ENCODE results near the gene SELENON. TPM values are rescaled to one million over a fixed set of nuclear protein-coding genes. Genes with fewer than 3 reads are reported as not detected.

The SELENON gene
- total and polyA plus RNA-seq, 2 of the 4 experiments (the other 2 are of a cell fraction) = 9.1 to 114 TPM

DNA sequence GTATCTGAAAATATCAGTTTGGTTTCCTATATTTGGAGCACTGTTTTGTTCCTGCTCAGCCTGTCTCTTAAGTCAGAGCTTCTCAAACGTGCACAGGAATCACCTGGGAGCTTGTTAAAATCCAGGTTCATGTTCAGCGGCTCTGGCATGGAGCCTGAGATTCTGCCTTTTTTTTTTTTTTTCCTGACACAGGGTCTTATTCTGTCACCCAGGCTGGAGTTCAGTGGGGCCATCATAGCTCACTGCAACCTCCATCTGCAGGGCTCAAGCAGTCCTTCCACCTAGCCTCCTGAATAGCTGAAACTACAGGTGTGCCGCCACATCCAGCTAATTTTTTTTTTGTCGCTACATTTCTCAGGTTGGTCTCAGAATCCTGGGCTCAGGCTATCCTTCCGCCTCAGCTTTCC is 12.2 kb upstream of the SELENON start:
- WGBS, 2 experiments (ENCODE audit: extremely low coverage in 2 of 2, insufficient read length in 1 of 2) = 90% methylated on average over 2 of the region's 5 CpGs; no CpG with 5 or more reads in 1 of the 2 experiments
- BruUV-seq (replicated peaks) = no TSS peak
- Histone ChIP-seq H2BK120ac (ENCODE audit: low read depth, low read length) (no peak overlapping the region), H3K23ac (ENCODE audit: low read depth, low read length) (no peak overlapping the region), H4K5ac (ENCODE audit: low read depth, low read length) (no peak overlapping the region), H4K8ac (ENCODE audit: low read depth in 2 of 2, low read length in 2 of 2) (no peak overlapping the region), H3K9ac (ENCODE audit: low read depth, low read length) (no peak overlapping the region), H3K4me2 (ENCODE audit: low read depth, low read length) (no peak overlapping the region), H3K56ac (ENCODE audit: extremely low read depth, insufficient read depth, low read length) (no peak overlapping the region), H3K79me1 (ENCODE audit: low read depth in 1 of 2, low read length in 2 of 2) (no peaks in the 10 kb centered on the region), H2BK20ac (ENCODE audit: low read depth, low read length) (no peak overlapping the region), H3K14ac (replicated peaks; ENCODE audit: low read depth, low read length) (no peak overlapping the region), H2AK5ac (ENCODE audit: low read depth, low read length) (no peak overlapping the region), H3K4ac (ENCODE audit: low read depth, low read length) (no peak overlapping the region), H3K27ac (ENCODE audit: insufficient read depth, low read length) (no peak overlapping the region), H2BK5ac (ENCODE audit: low read depth, low read length, poor library complexity, severe bottlenecking) (no peak overlapping the region), H2BK15ac (ENCODE audit: low read depth, low read length) (no peak overlapping the region), H3K27me3 (ENCODE audit: control insufficient read depth, insufficient read depth, low read length) (no peaks in the 10 kb centered on the region), H4K91ac (ENCODE audit: insufficient read depth, low read depth, low read length) (no peak overlapping the region; the same call in 1 of the 2 replicates), H3K4me3 (ENCODE audit: insufficient read depth, low read depth, low read length) (no peak overlapping the region), H3K36me3 (ENCODE audit: control insufficient read depth, insufficient read depth, low read length) (peaks cover 14% of the 10 kb centered on the region; the same call in 1 of the 2 replicates), H3K4me1 (ENCODE audit: control insufficient read depth, insufficient read depth, low read length) (peaks cover 12% of the 10 kb centered on the region), H2AK9ac (replicated peaks; ENCODE audit: low read depth, low read length, poor library complexity) (no peak overlapping the region), H2AFZ (replicated peaks; ENCODE audit: low read length, poor library complexity) (no peak overlapping the region), H3K9me1 (ENCODE audit: insufficient read depth, low read length) (peaks cover 10% of the 10 kb centered on the region), H3K9me3 (ENCODE audit: control insufficient read depth, insufficient read depth, low read length) (no peaks in the 10 kb centered on the region), H4K20me1 (ENCODE audit: insufficient read depth, low read length) (no peaks in the 10 kb centered on the region; the same call in 1 of the 2 replicates), H3K18ac (ENCODE audit: low read depth, low read length) (no peak overlapping the region)
- TF ChIP-seq, protein P1, sequence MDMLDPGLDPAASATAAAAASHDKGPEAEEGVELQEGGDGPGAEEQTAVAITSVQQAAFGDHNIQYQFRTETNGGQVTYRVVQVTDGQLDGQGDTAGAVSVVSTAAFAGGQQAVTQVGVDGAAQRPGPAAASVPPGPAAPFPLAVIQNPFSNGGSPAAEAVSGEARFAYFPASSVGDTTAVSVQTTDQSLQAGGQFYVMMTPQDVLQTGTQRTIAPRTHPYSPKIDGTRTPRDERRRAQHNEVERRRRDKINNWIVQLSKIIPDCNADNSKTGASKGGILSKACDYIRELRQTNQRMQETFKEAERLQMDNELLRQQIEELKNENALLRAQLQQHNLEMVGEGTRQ (IDR thresholded peaks at IDR 0.05; ENCODE audit: low read depth, low read length) = no peak
- TF ChIP-seq BHLHE40 (IDR thresholded peaks at IDR 0.05; ENCODE audit: low read depth, low read length) (no peak), RCOR1 (IDR thresholded peaks at IDR 0.05; ENCODE audit: insufficient replicate concordance, low read length) (no peak), MAFK (IDR thresholded peaks at IDR 0.05; ENCODE audit: low read depth, low read length) (no peak), POLR2A (IDR thresholded peaks at IDR 0.05; ENCODE audit: low read depth, low read length) (no peak), FOS (IDR thresholded peaks at IDR 0.05; ENCODE audit: low read depth, low read length) (no peak), RAD21 (IDR thresholded peaks at IDR 0.05; ENCODE audit: low read length) (no peak), CEBPB (IDR thresholded peaks at IDR 0.05; ENCODE audit: low read depth, low read length) (no peak), NFE2L2 (IDR thresholded peaks at IDR 0.05; ENCODE audit: low read depth, low read length) (no peak), MAZ (IDR thresholded peaks at IDR 0.05; ENCODE audit: borderline replicate concordance, low read depth, low read length) (no peak)
- TF ChIP-seq, protein P2, sequence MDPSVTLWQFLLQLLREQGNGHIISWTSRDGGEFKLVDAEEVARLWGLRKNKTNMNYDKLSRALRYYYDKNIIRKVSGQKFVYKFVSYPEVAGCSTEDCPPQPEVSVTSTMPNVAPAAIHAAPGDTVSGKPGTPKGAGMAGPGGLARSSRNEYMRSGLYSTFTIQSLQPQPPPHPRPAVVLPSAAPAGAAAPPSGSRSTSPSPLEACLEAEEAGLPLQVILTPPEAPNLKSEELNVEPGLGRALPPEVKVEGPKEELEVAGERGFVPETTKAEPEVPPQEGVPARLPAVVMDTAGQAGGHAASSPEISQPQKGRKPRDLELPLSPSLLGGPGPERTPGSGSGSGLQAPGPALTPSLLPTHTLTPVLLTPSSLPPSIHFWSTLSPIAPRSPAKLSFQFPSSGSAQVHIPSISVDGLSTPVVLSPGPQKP (IDR thresholded peaks at IDR 0.05; ENCODE audit: borderline replicate concordance, low read depth, low read length) = no peak
- TF ChIP-seq, protein P3, sequence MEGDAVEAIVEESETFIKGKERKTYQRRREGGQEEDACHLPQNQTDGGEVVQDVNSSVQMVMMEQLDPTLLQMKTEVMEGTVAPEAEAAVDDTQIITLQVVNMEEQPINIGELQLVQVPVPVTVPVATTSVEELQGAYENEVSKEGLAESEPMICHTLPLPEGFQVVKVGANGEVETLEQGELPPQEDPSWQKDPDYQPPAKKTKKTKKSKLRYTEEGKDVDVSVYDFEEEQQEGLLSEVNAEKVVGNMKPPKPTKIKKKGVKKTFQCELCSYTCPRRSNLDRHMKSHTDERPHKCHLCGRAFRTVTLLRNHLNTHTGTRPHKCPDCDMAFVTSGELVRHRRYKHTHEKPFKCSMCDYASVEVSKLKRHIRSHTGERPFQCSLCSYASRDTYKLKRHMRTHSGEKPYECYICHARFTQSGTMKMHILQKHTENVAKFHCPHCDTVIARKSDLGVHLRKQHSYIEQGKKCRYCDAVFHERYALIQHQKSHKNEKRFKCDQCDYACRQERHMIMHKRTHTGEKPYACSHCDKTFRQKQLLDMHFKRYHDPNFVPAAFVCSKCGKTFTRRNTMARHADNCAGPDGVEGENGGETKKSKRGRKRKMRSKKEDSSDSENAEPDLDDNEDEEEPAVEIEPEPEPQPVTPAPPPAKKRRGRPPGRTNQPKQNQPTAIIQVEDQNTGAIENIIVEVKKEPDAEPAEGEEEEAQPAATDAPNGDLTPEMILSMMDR (conservative IDR thresholded peaks at IDR 0.05; ENCODE audit: low read depth, low read length) = no peak
- dilution Hi-C loops (cut with HindIII; ENCODE audit: low sequenced_read_pairs, unreplicated experiment) = no loop called here
- ChIA-PET POLR2A (ENCODE audit: unreplicated experiment) (no interaction called here), CTCF (interaction anchor here (1.0 kb wide), 1 partner anchor 10 kb away, joined by 3 read pairs; no protein-coding TSS in a partner anchor)
- ATAC-seq (ENCODE audit: low read depth) (no peak), DNase-seq (no peak)
- in situ Hi-C loops (cut with MboI; ENCODE audit: low sequenced_read_pairs) = no loop called here
- intact Hi-C loops (cut with micrococcal nuclease) = no loop called here
